ENCODE measurements around the gene GPC3. TPM values are rescaled to one million over a fixed set of nuclear protein-coding genes. Genes with fewer than 3 reads are reported as not detected.

Gene GPC3
- total and polyA plus RNA-seq, 2 experiments from 2014 or later: 36.8 to 60.1 TPM

DNA sequence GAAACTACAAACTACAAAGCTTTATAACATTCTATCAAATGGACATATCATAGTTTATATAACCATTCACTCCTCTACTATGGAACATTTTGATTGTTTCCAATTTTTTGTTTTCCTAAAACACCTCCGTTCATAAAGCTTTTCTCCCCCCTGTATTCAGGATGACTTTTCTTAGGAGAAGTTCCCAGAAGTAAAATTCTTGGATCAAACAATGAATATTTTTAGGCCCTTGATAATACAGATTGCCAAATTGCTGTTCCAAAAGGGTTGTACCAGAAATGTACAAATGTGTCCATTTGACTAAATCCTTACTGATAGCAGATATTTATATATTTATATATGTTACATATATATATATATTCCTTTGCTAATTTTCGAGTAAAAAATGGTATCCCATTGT lies 77.8 kb downstream of the GPC3 start:
- H3K36me3 ChIP-seq (ENCODE audit: insufficient read depth): no peaks in the 10 kb centered on the region
- H3K27ac Mint-ChIP-seq: no peak overlapping the region
- H3K27me3 ChIP-seq (ENCODE audit: insufficient read depth): no peaks in the 10 kb centered on the region
- no peaks in the 10 kb centered on the region for H3F3A ChIP-seq (replicated peaks; ENCODE audit: low read depth)
- H3K27ac ChIP-seq (ENCODE audit: low read depth): no peak overlapping the region
- no peaks in the 10 kb centered on the region for H4K20me1 ChIP-seq (replicated peaks; ENCODE audit: insufficient read depth)
- no peak overlapping the region for H2AFZ ChIP-seq
- peaks cover 9% of the 10 kb centered on the region; the same call in 1 of the 2 replicates for H3K4me1 ChIP-seq (ENCODE audit: insufficient read depth)
- H3K4me3 ChIP-seq: no peak overlapping the region
- no peak overlapping the region for H3K4me3 Mint-ChIP-seq
- H3K4me2 ChIP-seq: no peak overlapping the region
- no peak for TF ChIP-seq CREB1 (CRISPR knock-in tag; IDR thresholded peaks at IDR 0.05; ENCODE audit: low read depth)
- TF ChIP-seq ZNF331 (CRISPR knock-in tag; IDR thresholded peaks at IDR 0.05; ENCODE audit: low read depth): no peak
- TF ChIP-seq, protein P1, sequence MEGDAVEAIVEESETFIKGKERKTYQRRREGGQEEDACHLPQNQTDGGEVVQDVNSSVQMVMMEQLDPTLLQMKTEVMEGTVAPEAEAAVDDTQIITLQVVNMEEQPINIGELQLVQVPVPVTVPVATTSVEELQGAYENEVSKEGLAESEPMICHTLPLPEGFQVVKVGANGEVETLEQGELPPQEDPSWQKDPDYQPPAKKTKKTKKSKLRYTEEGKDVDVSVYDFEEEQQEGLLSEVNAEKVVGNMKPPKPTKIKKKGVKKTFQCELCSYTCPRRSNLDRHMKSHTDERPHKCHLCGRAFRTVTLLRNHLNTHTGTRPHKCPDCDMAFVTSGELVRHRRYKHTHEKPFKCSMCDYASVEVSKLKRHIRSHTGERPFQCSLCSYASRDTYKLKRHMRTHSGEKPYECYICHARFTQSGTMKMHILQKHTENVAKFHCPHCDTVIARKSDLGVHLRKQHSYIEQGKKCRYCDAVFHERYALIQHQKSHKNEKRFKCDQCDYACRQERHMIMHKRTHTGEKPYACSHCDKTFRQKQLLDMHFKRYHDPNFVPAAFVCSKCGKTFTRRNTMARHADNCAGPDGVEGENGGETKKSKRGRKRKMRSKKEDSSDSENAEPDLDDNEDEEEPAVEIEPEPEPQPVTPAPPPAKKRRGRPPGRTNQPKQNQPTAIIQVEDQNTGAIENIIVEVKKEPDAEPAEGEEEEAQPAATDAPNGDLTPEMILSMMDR (conservative IDR thresholded peaks at IDR 0.05; ENCODE audit: low read depth in 2 of 2): no peak
- TF ChIP-seq, protein P2, sequence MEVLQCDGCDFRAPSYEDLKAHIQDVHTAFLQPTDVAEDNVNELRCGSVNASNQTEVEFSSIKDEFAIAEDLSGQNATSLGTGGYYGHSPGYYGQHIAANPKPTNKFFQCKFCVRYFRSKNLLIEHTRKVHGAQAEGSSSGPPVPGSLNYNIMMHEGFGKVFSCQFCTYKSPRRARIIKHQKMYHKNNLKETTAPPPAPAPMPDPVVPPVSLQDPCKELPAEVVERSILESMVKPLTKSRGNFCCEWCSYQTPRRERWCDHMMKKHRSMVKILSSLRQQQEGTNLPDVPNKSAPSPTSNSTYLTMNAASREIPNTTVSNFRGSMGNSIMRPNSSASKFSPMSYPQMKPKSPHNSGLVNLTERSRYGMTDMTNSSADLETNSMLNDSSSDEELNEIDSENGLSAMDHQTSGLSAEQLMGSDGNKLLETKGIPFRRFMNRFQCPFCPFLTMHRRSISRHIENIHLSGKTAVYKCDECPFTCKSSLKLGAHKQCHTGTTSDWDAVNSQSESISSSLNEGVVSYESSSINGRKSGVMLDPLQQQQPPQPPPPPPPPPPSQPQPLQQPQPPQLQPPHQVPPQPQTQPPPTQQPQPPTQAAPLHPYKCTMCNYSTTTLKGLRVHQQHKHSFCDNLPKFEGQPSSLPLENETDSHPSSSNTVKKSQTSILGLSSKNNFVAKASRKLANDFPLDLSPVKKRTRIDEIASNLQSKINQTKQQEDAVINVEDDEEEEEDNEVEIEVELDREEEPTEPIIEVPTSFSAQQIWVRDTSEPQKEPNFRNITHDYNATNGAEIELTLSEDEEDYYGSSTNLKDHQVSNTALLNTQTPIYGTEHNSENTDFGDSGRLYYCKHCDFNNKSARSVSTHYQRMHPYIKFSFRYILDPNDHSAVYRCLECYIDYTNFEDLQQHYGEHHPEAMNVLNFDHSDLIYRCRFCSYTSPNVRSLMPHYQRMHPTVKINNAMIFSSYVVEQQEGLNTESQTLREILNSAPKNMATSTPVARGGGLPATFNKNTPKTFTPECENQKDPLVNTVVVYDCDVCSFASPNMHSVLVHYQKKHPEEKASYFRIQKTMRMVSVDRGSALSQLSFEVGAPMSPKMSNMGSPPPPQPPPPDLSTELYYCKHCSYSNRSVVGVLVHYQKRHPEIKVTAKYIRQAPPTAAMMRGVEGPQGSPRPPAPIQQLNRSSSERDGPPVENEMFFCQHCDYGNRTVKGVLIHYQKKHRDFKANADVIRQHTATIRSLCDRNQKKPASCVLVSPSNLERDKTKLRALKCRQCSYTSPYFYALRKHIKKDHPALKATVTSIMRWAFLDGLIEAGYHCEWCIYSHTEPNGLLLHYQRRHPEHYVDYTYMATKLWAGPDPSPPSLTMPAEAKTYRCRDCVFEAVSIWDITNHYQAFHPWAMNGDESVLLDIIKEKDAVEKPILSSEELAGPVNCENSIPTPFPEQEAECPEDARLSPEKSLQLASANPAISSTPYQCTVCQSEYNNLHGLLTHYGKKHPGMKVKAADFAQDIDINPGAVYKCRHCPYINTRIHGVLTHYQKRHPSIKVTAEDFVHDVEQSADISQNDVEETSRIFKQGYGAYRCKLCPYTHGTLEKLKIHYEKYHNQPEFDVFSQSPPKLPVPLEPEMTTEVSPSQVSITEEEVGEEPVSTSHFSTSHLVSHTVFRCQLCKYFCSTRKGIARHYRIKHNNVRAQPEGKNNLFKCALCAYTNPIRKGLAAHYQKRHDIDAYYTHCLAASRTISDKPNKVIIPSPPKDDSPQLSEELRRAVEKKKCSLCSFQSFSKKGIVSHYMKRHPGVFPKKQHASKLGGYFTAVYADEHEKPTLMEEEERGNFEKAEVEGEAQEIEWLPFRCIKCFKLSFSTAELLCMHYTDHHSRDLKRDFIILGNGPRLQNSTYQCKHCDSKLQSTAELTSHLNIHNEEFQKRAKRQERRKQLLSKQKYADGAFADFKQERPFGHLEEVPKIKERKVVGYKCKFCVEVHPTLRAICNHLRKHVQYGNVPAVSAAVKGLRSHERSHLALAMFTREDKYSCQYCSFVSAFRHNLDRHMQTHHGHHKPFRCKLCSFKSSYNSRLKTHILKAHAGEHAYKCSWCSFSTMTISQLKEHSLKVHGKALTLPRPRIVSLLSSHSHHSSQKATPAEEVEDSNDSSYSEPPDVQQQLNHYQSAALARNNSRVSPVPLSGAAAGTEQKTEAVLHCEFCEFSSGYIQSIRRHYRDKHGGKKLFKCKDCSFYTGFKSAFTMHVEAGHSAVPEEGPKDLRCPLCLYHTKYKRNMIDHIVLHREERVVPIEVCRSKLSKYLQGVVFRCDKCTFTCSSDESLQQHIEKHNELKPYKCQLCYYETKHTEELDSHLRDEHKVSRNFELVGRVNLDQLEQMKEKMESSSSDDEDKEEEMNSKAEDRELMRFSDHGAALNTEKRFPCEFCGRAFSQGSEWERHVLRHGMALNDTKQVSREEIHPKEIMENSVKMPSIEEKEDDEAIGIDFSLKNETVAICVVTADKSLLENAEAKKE (CRISPR knock-in tag; IDR thresholded peaks at IDR 0.05): no peak
- TF ChIP-seq, protein P3, sequence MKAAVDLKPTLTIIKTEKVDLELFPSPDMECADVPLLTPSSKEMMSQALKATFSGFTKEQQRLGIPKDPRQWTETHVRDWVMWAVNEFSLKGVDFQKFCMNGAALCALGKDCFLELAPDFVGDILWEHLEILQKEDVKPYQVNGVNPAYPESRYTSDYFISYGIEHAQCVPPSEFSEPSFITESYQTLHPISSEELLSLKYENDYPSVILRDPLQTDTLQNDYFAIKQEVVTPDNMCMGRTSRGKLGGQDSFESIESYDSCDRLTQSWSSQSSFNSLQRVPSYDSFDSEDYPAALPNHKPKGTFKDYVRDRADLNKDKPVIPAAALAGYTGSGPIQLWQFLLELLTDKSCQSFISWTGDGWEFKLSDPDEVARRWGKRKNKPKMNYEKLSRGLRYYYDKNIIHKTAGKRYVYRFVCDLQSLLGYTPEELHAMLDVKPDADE (IDR thresholded peaks at IDR 0.05): no peak
- TF ChIP-seq POLR2AphosphoS5 (IDR thresholded peaks at IDR 0.05; ENCODE audit: low read depth): no peak
- TF ChIP-seq ZNF114 (CRISPR knock-in tag; IDR thresholded peaks at IDR 0.05): no peak
- no peak for TF ChIP-seq STAT1 (IDR thresholded peaks at IDR 0.05; ENCODE audit: unreplicated experiment)
- DNase-seq (ENCODE audit: low spot score) (no peak), ATAC-seq (no peak)
- no peaks in the 10 kb centered on the region for H3K79me2 ChIP-seq (replicated peaks; ENCODE audit: insufficient read depth)
- no peaks in the 10 kb centered on the region for H3K36me3 Mint-ChIP-seq (ENCODE audit: low read depth)
- peaks cover 7% of the 10 kb centered on the region; the same call in 2 of the 3 replicates for H3K4me1 Mint-ChIP-seq
- no peaks in the 10 kb centered on the region for H3K9me3 Mint-ChIP-seq
- H3K27me3 Mint-ChIP-seq (ENCODE audit: insufficient read depth, low read depth, poor library complexity): no peaks in the 10 kb centered on the region
- no peaks in the 10 kb centered on the region for H3K9me2 ChIP-seq (ENCODE audit: insufficient read depth)

Measured in GM23338 (cell line).